HG03196 (cell line): ENCODE data around the gene ZFR2.
"Not testable (repeated sequence)": the region's sequence is repeated elsewhere in the genome, so short reads cannot be mapped to it uniquely, and the experiment has no call there.

Experiments
- ATAC-seq: cut with Tn5 transposase; IDR thresholded peaks from one replicate; pipeline ENCODE4 v1.9.1; 2021; ENCODE audit not compliant: unreplicated experiment

Gene ZFR2

DNA sequence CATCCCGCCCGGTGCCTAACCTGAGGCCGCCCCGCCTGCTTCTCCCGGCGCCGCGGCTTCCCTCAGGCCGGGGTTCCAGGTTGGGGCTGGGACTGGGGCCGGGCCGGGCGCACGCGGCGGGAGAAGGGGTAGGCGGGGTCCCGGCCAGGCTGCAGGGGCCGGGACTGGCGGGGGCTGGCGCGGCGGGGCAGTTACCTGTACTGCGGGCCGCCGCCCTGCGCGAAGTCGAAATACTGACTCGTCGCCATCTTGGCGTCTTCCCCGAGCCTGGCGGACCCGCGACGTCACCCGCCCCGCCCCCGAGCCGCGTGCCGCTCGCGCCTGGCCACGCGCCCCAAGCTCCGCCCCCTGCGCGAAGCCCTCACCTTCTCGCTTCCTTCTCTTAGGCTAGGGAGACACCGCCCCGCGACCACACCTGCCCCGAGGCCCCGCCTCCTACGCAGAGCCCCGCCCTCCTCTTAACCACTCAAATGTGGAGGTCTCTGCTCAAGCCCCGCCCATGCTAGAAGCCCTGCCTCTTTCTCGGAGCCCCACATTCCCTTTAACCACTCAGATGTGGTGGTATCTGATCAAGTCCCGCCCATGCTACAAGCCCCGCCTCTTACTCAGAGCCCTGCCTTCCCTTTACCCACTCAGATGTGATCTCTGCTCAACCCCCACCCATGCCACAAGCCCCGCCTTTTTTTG lies at the start of gene ZFR2:
TSS of gene ZFR2 (minus strand) at position 269 of the 687 bp plus-strand sequence. CDS start at position 248, 21 bp downstream.
- ATAC-seq: no peak

DNA sequence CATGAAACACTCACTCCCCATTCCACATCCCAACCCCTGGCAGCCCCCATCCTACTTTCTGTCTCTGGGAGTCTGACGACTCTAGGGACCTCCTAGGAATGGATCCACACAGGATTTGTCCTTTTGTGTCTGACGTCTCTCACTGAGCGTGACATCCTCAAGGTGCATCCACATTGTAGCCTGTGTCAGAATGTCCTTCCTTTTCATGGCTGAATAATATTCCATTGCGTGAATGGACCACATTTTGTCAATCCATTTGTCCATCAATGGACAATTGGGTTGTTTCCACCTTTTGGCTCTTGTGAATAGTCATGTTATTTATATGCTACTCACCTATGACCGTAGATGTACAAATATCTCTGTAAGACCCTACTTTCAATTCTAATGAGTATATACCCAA lies 47.2 kb upstream of the ZFR2 start:
- no peak for ATAC-seq

DNA sequence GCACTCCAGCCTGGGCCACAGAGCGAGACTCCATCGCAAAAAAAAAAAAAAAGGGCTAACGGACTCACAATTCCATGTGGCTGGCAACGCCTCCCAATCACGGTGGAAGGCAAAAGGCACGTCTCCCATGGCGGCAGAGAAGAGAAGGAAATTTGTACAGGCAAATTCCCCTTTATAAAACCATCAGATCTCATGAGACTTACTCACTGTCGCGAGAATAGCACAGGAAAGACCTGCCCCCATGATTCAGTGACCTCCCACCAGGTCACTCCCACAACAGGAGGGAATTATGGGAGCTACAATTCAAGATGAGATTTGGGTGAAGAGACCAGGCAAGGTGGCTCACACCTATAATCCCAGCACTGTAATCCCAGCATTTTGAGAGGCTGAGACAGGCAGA lies 45.4 kb upstream of the ZFR2 start:
- ATAC-seq: no peak

DNA sequence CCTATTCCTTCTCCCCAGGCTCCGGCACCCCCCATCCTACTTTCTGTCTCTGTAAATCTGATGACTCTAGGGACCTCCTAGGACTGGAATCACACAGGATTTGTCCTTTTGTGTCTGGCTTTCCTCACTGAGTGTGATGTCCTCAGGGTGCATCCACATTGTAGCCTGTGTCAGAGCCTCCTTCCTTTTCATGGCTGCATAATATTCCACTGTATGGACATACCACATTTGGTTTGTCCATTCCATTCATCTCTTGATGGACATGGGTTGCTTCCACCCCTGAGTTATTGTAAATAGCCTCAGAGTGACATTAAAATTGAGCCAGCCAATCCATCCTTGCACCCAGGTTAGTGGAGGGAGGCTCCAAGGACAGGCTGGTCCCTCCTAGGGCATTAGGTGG lies 41.3 kb upstream of the ZFR2 start:
- ATAC-seq: no peak

DNA sequence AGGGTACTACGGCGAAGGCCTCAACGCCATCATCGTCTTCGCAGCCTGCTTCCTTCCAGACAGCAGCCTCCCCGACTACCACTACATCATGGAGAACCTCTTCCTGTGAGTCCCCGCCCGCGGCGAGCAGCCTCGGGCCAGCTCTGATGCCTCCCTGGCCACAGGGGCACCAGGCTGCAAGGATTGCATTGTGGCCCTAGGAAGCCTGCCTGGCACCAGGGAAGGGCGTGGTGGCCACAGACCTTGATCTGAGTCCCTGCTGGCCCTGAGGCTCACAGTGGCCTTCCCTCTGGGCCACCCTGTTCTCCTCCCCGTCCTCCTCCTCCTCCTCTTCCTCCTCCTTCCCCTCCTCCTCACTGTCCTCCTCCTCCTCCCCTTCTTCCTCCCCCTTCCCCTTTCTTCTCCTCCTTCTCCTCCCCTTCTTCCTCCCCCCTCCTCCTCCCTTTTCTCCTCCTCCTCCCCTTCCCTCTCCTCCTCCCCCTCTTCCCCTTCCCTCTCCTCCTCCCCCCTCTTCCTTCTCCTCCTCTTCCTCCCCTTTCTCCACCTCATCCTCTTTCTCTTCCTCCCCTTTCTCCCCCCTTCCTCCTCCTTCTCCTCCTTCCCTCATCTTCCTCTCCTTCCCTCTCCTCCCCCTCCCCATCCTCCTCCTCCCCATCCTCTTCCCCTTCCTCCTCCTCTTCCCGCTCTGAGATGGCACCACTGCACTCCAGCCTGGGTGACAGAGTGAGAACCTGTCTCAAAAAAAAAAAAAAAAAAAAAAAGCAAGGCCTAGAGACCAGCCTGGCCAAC lies 39.6 kb upstream of the ZFR2 start:
- ATAC-seq: no peak

DNA sequence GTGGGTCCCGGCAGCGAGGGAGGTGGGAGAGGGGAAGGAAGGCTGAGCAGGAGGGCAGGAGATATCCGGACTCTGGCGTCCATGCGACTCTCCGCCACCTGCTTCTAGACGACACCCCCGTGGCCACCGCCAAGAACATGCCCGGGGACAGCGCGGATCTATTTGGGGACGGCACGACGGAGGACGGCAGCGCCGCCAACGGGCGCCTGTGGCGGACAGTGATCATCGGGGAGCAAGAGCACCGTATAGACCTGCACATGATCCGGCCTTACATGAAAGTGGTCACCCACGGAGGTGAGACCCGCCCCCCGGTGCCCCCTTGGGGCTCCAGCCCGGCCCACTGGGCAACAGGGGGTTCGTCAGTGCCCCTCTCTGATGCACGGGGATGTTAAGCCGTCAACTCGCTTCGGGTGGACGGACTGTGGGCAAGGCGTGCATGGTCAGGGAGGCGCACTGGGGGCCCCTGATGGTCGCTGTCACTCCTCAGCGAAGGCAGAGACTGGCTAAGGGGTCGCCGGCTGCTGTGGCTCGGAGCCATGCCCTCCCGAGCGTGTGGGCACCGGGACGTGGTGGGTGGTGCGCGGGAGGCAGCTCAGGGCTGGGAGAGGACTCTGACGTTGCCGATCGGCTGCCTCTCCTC lies 38.9 kb upstream of the ZFR2 start:
- no peak for ATAC-seq

DNA sequence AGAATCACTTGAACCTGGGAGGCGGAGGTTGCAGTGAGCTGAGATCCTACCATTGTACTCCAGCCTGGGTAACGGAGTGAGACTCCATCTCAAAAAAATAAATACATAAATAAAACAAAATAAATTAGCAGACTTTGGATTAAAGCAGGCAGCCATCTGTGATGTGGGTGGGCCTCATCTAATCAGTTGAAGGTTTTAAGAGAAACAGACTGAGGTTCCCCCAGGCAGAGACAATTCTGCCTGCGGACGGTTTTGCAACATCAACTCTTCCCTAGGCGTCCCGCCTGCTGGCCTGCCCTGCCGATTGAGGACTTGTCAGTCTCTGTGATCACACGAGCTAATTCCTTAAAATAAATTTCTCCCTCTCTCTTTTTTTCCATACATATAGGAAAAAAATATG lies 35.4 kb upstream of the ZFR2 start:
- no peak for ATAC-seq

DNA sequence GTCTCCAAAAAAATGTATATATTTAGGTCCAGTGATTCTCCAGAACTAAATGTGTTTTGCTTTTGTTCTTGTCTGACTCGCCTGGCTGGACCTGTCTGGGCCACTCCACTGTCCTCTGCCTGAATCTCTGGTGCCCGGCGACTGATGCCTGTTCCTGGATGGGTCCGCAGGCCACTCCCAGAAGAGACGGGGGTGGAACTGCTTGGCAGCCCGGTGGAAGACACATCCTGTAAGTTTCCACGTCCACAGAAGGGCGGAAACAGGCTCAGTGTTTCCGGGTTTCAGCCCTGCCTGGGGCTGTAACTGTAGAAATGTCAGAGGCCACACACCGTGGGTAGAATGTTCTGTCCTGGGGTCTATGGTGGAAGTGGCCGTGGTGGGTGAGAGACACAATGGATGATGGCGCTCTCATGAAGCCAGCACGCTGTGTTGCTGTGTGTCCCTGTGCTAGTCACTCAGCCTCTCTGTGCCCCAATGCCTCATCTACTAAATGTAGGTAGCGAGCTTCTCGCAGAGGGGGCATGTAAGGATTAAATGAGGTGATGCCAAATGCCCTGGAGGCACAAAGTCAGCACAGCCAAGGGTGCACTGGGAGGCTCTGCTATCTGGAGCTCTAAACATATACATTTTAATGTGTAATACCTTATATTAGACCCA lies 33.6 kb upstream of the ZFR2 start:
- ATAC-seq: no peak

DNA sequence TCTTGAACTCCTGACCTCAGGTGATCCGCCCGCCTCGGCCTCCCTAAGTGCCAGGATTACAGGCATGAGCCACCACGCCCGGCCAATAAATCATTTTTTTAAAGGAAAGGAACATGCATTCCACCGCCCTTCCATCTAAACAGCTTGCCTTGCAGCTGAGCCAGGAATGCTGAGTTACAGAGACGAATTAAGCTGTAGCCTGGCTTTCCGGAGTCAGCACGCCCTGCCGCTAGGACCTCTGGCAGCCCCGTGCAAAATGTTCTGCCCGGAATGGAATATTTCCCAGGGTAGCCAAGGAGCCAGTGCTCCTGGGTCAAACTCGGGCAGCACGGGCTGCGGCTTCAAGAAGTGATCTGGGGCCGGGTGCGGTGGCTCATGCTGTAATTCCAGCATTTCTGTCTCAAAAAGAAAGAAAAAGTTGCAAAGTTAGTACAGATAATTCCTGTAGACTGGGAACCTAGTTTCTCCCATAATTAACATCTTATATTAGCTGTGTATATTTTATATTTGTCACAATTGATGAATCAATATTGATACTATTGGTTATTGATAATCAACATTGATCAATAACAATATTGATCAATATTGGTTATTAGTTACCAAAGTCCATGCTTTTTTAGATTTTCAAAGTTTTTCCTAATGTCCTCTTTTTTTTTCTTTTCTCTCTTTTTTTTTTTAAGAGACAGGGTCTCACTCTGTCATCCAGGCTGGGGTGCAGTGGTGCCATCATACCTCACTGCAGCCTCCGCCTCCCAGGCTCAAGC lies 30.9 kb upstream of the ZFR2 start:
- ATAC-seq: no peak

DNA sequence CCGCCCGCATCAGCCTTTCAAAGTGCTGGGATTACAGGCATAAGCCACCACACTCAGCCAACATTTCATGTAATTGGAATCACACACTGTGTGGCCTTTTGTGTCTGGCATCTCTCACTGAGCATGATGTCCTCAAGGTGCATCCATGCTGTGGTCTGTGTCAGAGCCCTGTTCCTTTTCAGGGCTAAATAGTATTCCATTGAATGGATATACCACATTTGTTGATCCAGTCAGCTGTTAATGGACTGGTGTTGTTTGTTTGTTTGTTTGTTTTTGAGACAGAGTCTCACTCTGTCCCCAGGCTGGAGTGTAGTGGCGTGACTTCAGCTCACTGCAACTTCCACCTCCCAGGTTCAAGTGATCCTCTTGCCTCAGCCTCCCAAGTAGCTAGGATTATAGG lies 29.6 kb upstream of the ZFR2 start:
- ATAC-seq: no peak

DNA sequence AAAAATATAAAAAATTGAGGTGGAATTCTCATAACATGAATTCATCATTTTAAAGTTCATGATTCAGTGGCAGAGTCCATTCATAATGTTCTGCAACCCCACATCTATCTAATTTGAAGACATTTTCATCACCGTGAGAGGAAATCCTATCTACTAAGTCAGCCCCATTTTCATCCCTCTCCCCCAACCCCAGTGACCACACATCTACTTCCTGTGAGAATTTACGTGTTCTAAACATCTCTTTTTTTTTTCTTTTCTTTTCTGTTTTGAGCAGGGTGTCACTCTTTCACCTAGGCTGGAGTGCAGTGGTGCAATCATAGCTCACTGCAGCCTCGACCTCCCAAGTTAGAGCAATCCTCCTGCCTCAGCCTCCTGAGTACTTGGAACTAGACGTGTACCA lies 29.1 kb upstream of the ZFR2 start:
- no peak for ATAC-seq

DNA sequence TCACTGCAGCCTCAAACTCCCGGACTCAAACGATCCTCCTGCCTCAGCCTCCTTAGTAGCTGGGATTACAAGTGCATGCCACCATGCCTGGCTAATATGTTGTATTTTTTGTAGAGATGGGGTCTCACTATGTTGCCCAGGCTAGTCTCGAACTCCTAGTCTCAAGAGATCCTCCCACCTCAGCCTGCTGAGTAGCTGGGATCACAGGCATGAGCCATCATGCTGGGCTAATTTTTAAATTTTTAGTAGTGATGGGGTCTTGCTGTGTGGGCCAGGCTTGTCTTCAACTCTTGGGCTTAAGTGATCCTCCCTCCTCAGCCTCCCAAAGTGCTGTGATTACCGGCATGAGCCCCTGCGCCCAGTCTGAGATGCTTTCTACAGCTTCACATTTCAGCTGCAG lies 26.9 kb upstream of the ZFR2 start:
- ATAC-seq: no peak

DNA sequence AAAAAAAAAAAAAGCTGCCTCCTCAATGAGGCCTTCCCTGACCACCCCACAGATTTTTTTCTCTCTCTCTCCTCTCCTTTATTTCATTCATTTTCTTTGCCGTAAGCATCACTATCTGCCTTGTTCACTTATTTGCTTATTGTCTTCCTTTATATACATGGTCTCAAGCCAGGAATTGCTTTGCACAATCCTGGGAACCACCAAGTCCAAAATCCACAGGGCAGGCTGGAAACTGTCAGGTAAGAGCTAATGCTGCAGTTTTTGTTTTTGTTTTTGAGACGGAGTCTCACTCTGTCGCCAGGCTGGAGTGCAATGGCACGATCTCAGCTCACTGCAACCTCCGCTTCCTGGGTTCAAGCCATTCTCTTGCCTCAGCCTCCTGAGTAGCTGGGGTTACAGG lies 26.1 kb upstream of the ZFR2 start:
- ATAC-seq: not testable (repeated sequence)

DNA sequence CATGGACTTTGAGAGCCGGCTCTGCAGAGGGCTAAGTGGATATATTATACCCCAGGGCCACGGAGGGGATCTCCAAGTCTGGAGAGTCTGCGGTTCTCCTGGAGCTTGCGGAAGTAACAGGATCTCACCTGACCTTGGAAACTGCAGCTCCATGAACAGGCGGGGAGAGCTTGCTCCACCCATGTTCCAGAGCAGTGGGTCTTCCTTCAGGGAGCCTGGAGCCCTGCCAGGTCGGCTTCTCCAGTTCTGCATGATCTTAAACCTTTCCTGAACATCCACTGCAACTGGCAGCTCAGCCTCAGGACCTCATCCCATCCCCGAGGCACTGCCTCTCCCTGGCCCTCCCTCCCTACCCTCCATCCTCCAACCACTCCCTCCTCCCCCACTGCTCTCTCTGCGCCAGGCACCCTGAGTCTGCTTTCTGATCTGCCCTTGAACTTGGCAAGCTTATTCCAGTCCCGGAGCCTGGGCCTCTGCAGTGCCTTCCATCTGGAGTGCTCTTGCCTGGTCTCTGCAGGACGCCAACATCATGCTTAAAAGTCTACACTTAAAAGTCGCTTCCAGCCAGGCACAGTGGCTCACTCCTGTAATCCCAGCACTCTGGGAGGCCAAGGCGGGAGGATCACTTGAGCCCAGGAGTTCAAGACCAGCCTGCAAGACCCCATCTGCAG lies 24.8 kb upstream of the ZFR2 start:
- ATAC-seq: no peak

DNA sequence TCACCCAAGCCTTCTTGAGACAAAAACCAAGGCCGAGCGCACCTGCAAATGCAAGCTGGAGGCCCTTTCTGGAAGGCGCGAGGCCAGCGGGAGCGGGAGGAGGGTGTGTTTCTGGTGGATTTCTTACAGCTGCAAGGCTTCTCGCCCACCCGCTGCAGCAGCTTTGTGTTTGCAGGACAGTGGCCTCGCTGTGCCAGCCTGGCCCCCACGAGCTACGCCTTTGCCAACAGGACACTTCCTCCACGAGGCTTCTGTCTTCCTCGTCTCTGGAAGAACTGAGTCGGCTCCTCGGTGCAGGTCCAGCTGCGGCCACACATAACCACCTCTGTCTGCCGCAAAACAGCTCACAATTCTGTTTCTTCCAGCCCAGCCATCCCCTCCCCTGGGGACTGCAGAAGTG lies 21.8 kb upstream of the ZFR2 start:
- no peak for ATAC-seq

DNA sequence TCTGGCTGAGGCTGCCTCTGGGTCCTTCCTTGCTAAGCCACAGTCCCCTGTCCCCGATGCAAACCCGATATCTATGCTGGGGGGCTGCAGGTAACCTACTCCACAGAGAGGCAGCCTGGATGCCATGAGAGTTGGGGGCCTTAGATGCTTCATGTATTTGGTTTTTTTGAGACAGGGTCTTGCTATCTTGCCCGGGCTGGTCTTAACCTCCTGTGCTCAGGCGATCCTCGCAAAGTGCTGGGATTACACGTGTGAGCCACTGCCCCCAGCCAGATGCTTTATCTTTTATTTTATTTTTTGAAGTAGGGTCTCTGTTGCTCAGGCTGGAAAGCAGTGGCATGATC lies 13.2 kb upstream of the ZFR2 start:
- no peak for ATAC-seq

DNA sequence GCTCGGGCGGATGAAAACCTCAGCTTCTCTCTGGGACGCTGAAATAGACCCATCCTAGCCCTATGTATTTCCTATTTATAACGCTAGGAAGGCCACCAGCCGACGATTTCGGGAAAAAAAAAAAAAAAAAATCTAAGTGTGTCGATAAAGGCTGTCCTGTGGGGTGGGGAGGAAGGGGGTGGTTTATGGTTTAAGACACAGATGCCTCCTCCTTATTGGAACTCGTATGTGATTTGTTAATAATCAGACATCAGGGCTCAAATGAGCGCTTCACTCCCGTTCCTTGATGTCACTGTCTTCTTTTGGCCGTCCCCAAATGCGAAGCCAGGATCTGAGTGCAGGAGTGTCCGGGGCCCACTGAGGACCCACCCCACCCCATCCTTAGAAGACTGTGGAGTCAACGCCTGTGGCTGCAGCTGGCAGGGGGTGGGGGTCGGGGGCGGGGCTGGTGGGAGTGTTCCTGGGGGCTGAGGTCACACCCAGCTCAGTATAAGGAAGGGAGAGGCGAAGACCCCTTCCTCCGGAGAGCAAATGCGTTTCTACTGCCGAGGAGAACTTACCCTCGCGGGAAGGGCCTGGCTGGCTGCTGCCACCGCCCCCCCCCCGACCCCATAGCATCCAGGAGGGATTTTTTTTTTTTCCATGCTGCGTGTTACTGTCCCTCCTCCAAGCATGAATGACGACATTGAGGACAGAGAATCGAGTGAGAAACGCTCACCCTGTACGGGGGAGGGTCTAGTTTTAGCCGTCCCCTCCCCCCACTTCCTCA lies 12.6 kb upstream of the ZFR2 start:
- ATAC-seq: no peak

DNA sequence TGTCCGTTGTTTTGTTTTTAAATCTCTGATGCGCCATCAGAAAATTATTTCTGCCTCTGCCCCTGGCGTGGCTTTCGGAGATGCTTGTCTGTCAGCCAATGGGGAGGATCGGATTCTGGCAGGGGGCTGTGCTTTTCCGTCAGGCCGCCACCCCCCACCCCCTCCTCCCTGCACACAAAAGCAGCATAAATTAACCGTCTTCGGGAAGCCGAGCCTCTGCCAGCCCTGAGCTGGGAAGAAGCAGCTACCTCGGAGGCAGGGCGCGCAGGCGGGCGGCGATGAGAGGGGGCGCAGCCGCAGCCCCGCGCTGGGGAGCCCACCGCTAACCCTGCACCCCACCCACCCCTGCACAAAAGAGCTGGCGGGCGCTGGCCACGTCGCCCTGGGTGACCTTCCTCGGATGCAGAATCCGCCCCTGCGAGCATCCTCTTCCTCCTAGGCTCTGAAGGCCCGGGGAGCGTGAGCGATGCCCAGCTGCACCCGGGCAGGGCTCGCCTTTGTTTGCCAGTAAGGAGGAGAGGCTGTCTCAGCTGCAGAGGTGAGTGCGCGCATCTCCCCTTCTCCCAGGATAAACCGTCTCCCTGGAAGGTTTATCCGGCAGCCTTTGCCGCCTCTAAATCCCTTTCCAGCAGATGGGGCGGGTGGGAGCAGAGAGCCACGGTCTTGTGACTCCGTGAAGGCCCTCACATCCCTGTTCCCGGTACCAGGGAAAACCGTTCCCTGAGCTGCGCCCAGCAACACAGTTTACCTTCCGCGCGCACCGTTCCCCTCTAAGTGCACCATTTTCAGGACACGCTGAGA lies 11.8 kb upstream of the ZFR2 start, which contains the start of gene ATCAY:
TSS of gene ATCAY (plus strand) at position 215 of the 801 bp plus-strand sequence. CDS start 5,083 bp downstream, outside the sequence.
- no peak for ATAC-seq

DNA sequence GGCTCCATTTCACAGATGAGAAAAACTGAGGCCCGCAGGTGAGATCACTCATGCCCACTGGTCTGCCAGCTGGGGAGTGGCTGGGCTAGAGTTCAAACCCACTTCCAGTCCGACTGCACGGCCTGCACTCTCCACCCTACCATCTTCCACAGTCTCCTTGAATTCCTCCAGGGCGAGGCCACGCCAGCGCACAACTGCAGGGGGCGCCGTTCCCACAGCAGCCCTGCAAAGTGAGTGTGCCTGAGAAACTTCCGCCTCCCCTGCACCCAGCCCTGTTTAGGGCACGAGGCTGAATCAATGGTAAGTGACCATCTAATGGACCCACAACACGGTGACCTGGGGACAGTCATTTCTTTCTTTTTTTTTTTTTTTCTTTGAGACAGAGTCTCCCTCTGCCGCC lies 10.8 kb upstream of the ZFR2 start:
- no peak for ATAC-seq
